Fibroblast of lung (primary cell): ENCODE results near the gene RAB28. TPM values are rescaled to one million over a fixed set of nuclear protein-coding genes. Genes with fewer than 3 reads are reported as not detected.

Experiments
- DNase-seq, 2 donors: peaks; one replicate each; pipeline versions ENCODE4 v3.0.0 to v3.0.0-alpha.2; 2010; ENCODE audit warnings: low read depth in 2 of 2
- H2AFZ ChIP-seq: 2 replicates; pipeline ENCODE4 v1.5.1; 2012; ENCODE audit warnings: low read length, control low read depth, inconsistent platforms
- H3K27ac ChIP-seq: 2 replicates; pipeline ENCODE4 v1.5.1; 2011; ENCODE audit warnings: low read length, control low read depth; ENCODE audit not compliant: insufficient read depth
- H3K27me3 ChIP-seq: 2 replicates; pipeline ENCODE4 v1.5.1; 2011; ENCODE audit warnings: mild to moderate bottlenecking, low read length; ENCODE audit not compliant: control insufficient read depth, insufficient read depth
- H3K36me3 ChIP-seq: 2 replicates; pipeline ENCODE4 v1.5.1; 2011; ENCODE audit warnings: low read length; ENCODE audit not compliant: control insufficient read depth, insufficient read depth
- H3K4me1 ChIP-seq: 2 replicates; pipeline ENCODE4 v1.5.1; 2011; ENCODE audit warnings: low read length; ENCODE audit not compliant: control insufficient read depth, insufficient read depth; ENCODE audit errors: extremely low read depth
- H3K4me2 ChIP-seq: 2 replicates; pipeline ENCODE4 v1.5.1; 2011; ENCODE audit warnings: low read length, control low read depth; ENCODE audit not compliant: insufficient read depth; ENCODE audit errors: extremely low read depth
- H3K4me3 ChIP-seq, 4 experiments: fragments of 200-600 bp in 1 of 4; sonication (generic) in 1 of 4; replicated peaks in 1 of 4; 2 replicates each; pipeline ENCODE4 v1.5.1; 2011 to 2016; ENCODE audit warnings: low read length in 4 of 4, low read depth in 3 of 4, mild to moderate bottlenecking in 3 of 4, control low read depth in 2 of 4, inconsistent platforms in 1 of 4, mixed read lengths in 1 of 4; ENCODE audit not compliant: insufficient read depth in 1 of 4; ENCODE audit errors: control extremely low read depth in 1 of 4
- H3K79me2 ChIP-seq: 2 replicates; pipeline ENCODE4 v1.5.1; 2012; ENCODE audit warnings: mild to moderate bottlenecking, low read length, inconsistent platforms; ENCODE audit not compliant: control insufficient read depth, insufficient read depth
- H3K9ac ChIP-seq: 2 replicates; pipeline ENCODE4 v1.5.1; 2011; ENCODE audit warnings: mild to moderate bottlenecking, low read length, control low read depth; ENCODE audit not compliant: insufficient read depth
- H3K9me3 ChIP-seq: 2 replicates; pipeline ENCODE4 v1.5.1; 2012; ENCODE audit warnings: low read depth, low read length; ENCODE audit not compliant: control insufficient read depth, insufficient read depth
- H4K20me1 ChIP-seq: 2 replicates; pipeline ENCODE4 v1.5.1; 2011; ENCODE audit warnings: low read length; ENCODE audit not compliant: control insufficient read depth, insufficient read depth; ENCODE audit errors: extremely low read depth
- CTCF ChIP-seq, 2 donors: IDR thresholded peaks in 1 of 2; conservative IDR thresholded peaks in 1 of 2; 1 replicate in 1 of 2; 2 replicates in 1 of 2; pipeline ENCODE4 v1.5.1; 2011 to 2012; ENCODE audit warnings: low read length in 2 of 2, control low read depth in 1 of 2, inconsistent platforms in 1 of 2, low read depth in 1 of 2, mild to moderate bottlenecking in 1 of 2
- EZH2 ChIP-seq: IDR thresholded peaks from 2 replicates; pipeline ENCODE4 v1.5.1; 2012; ENCODE audit warnings: low read length, control low read depth, mild to moderate bottlenecking; ENCODE audit errors: missing control alignments
- polyA plus RNA-seq, 2 donors: library from polyadenylated mRNA; depleted of rRNA in 1 of 2; stranded (reverse) in 1 of 2; unstranded in 1 of 2; fragments of >200 nt; gene quantifications; 2 replicates each; pipeline ENCODE4 v1.2.1, GENCODE V29; 2011 to 2012; ENCODE audit warnings: missing spikeins in 1 of 2
- total RNA-seq: library from RNA; depleted of rRNA; stranded (reverse); fragments of >200 nt; gene quantifications from 2 replicates; pipeline ENCODE4 v1.2.1, GENCODE V29; 2014

RAB28 gene
- total and polyA plus RNA-seq, 2 donors (not counting 1 experiment from before 2014, with no cell fraction given), result 17.7 to 18.1 TPM

- H3K36me3 ChIP-seq, result no peaks in the 10 kb centered on the region
- no peak for TF ChIP-seq CTCF (conservative IDR thresholded peaks at IDR 0.05 in 1 of 2, IDR thresholded peaks at IDR 0.05 in 1 of 2; ENCODE audit: low read depth in 1 of 2, low read length in 2 of 2)
- H4K20me1 ChIP-seq, result no peaks in the 10 kb centered on the region
- H3K9me3 ChIP-seq, result no peaks in the 10 kb centered on the region
- H3K9ac ChIP-seq, result no peak overlapping the region
- no peaks in the 10 kb centered on the region for H3K79me2 ChIP-seq
- H3K4me3 ChIP-seq, result no peak overlapping the region
- no peak overlapping the region for H3K27ac ChIP-seq
- no peaks in the 10 kb centered on the region for H3K27me3 ChIP-seq
- H3K4me1 ChIP-seq, result no peaks in the 10 kb centered on the region
- no peak overlapping the region for H2AFZ ChIP-seq
- DNase-seq, result no peak
- H3K4me2 ChIP-seq, result no peak overlapping the region
Observed at GRCh38 chr4:13445841-13446790, 38.0 kb downstream of the RAB28 start.

GRCh38 chr4:13441506-13441905 lies 42.6 kb downstream of the RAB28 start:
- no peaks in the 10 kb centered on the region for H3K27me3 ChIP-seq
- no peaks in the 10 kb centered on the region for H3K36me3 ChIP-seq
- H3K4me3 ChIP-seq, result no peak overlapping the region
- no peaks in the 10 kb centered on the region for H3K79me2 ChIP-seq
- no peak for TF ChIP-seq CTCF (conservative IDR thresholded peaks at IDR 0.05 in 1 of 2, IDR thresholded peaks at IDR 0.05 in 1 of 2; ENCODE audit: low read depth in 1 of 2, low read length in 2 of 2)
- TF ChIP-seq EZH2, result no peak
- DNase-seq, result no peak
- no peaks in the 10 kb centered on the region for H4K20me1 ChIP-seq
- no peak overlapping the region for H2AFZ ChIP-seq
- H3K4me1 ChIP-seq, result no peaks in the 10 kb centered on the region
- no peaks in the 10 kb centered on the region for H3K9me3 ChIP-seq
- no peak overlapping the region for H3K27ac ChIP-seq
- H3K9ac ChIP-seq, result no peak overlapping the region
- no peak overlapping the region for H3K4me2 ChIP-seq

- no peaks in the 10 kb centered on the region for H3K27me3 ChIP-seq
- H3K4me1 ChIP-seq, result no peaks in the 10 kb centered on the region
- H3K4me2 ChIP-seq, result no peak overlapping the region
- no peaks in the 10 kb centered on the region for H4K20me1 ChIP-seq
- peaks cover 2% of the 10 kb centered on the region for H3K79me2 ChIP-seq
- TF ChIP-seq CTCF (conservative IDR thresholded peaks at IDR 0.05 in 1 of 2, IDR thresholded peaks at IDR 0.05 in 1 of 2; ENCODE audit: low read depth in 1 of 2, low read length in 2 of 2), result no peak
- no peak for TF ChIP-seq EZH2
- DNase-seq, result no peak
- H3K9me3 ChIP-seq, result no peaks in the 10 kb centered on the region
- no peak overlapping the region for H3K27ac ChIP-seq
- H3K4me3 ChIP-seq, result no peak overlapping the region
- H3K36me3 ChIP-seq, result no peaks in the 10 kb centered on the region
- H2AFZ ChIP-seq, result no peak overlapping the region
- H3K9ac ChIP-seq, result no peak overlapping the region
Observed at GRCh38 chr4:13436962-13437361, 47.2 kb downstream of the RAB28 start.
